ENCODE data around the gene LUZP2.
"Not testable (repeated sequence)": the region's sequence is repeated elsewhere in the genome, so short reads cannot be mapped to it uniquely, and the experiment has no call there.

LUZP2 gene

GRCh38 chr11:24837112-24837511, 340.3 kb downstream of the LUZP2 start:
- no peak for DNase-seq

DNA sequence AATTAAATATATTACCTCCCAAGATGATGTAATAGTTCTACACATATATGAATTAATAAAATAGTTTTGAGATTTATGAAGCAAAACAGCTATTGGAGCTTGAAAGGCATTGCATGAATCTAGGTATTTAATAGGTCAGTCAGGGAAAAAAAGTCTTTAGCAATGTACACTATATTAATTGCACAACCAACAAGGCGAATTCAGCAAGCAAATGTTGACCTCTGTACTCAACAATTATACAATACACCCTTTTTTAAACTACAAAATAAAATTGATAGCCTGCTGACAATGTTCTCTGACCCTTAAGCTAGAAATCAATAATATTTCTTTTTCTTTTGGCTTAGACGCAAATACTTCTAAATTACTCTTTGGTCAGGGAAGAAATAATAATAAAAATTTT, 345.5 kb downstream of the LUZP2 start:
- no peak for DNase-seq

- no peak for DNase-seq
Observed at GRCh38 chr11:24844406-24844805, 347.6 kb downstream of the LUZP2 start.

GRCh38 chr11:24848857-24849256, 352.0 kb downstream of the LUZP2 start:
- DNase-seq: no peak

- DNase-seq: no peak
Observed at GRCh38 chr11:24855951-24856350, 359.1 kb downstream of the LUZP2 start.

GRCh38 chr11:24859801-24860300, 363.0 kb downstream of the LUZP2 start:
- no peak for DNase-seq

GRCh38 chr11:24861440-24861839, 364.6 kb downstream of the LUZP2 start:
- no peak for DNase-seq

DNA sequence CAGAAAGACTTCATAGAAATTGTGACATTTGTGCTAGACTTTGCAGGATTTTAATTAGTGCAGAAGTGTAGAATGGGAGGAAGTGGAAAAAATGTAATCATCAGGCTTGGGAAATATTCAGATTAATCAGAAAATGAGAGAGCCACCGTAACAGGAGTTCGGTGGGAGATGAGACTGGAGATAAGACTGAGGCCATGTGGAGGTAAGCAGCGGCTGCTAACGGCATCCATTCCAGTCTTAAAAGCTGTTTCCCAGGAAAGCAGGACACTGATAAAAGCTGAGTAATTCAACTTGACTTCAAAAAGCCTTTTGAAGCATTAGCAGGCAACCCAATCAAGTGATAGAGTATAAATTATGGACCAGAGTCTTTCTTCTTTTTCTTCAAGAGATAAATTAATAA, 369.9 kb downstream of the LUZP2 start:
- DNase-seq: no peak

- no peak for DNase-seq
Observed at GRCh38 chr11:24870048-24870447, 373.2 kb downstream of the LUZP2 start.

GRCh38 chr11:24872186-24872585, 375.3 kb downstream of the LUZP2 start:
- DNase-seq: no peak

- DNase-seq: no peak
Observed at GRCh38 chr11:24872651-24873311, 375.9 kb downstream of the LUZP2 start.

- DNase-seq: no peak
Observed at GRCh38 chr11:24880962-24881361, 384.1 kb downstream of the LUZP2 start.

- DNase-seq: no peak
Observed at GRCh38 chr11:24885580-24886173, 388.8 kb downstream of the LUZP2 start.

DNA sequence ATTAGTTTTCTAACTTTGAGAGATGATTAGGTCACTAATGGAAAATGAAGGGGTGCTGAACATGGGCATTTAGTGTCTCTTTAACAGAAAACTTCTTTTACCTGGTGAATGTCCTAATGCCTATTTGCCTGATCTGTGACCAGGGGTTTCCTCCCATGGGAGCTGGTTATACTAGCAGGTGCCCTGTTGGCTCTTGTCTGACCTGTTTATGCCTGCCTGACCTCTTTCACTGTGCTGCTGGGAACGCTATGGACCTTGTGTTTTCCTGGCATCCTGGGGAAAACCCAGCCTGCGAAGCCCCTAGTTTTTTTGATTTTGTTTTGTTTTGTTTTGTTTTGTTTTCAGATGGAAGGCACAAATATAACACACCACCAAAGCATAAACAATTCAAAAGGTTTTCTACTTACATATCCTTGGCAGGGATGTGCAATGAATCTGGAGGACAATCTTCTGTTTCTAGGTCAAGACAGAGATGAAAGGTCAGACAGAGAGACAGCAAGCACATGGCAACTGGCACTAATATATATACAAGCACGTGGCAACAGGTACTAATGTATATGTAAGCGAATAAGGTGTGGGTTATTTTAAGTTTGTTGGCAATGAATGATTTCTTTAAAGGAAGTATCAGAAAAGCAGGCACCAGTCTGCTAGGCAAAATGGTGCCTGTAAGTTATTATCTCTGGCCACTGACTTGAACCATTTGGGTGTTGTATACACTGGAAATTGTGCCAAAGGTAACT, 390.2 kb downstream of the LUZP2 start:
- DNase-seq: no peak

GRCh38 chr11:24890426-24890825, 393.6 kb downstream of the LUZP2 start:
- no peak for DNase-seq

GRCh38 chr11:24891845-24892492, 395.1 kb downstream of the LUZP2 start:
- DNase-seq: not testable (repeated sequence)

- no peak for DNase-seq
Observed at GRCh38 chr11:24896118-24896835, 399.4 kb downstream of the LUZP2 start.

DNA sequence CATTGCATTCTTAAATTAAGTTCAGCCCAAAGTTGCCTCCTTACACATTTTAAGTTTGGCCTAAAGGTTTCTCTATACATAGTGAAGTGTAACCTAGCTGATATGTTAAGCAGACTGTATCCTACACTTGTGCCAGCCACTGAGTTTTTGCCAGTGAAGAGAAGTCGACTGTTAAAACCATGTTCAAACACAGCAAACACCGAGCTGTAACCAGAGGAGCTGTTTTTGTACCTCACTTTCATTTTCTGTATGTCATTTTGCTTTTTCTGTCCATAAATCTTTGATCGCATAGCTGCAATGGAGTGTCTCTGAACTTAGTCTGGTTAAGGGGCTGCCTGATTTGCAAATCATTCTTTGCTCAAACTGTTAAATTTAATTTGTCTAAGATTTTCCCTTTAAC, 403.7 kb downstream of the LUZP2 start:
- no peak for DNase-seq

- no peak for DNase-seq
Observed at GRCh38 chr11:24900960-24901549, 404.2 kb downstream of the LUZP2 start.

GRCh38 chr11:24903555-24903954, 406.7 kb downstream of the LUZP2 start:
- DNase-seq: no peak

DNA sequence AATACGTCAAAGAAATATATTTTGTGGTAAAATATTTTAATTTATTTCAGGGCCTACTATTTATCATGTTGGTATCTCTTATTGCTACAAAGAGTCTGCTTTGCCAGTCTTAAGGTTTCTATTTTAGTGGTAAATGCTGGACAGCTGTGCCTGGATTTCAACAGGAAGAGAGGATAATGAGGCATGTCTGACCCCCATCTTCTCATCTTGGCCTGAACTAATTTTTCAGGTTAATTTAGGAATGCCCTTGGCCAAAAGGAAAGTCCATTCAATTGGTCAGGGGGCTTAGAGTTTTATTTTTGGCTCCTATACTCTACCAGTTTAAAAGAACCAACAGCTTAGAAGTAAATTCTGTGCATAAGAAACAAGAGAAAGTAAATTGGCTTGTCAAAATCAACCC, 428.2 kb downstream of the LUZP2 start:
- DNase-seq: no peak

Measured in GF-D8 (cell line).